Fibroblast of lung (primary cell): Measurements from ENCODE around the gene DHX35.

Experiments
- EZH2 ChIP-seq: IDR thresholded peaks from 2 replicates; pipeline ENCODE4 v1.5.1; 2012; ENCODE audit warnings: low read length, control low read depth, mild to moderate bottlenecking; ENCODE audit errors: missing control alignments
- TF ChIP-seq, protein P1 (sequence below), 2 donors: IDR thresholded peaks in 1 of 2; conservative IDR thresholded peaks in 1 of 2; 1 replicate in 1 of 2; 2 replicates in 1 of 2; pipeline ENCODE4 v1.5.1; 2011 to 2012; ENCODE audit warnings: low read length in 2 of 2, control low read depth in 1 of 2, inconsistent platforms in 1 of 2, low read depth in 1 of 2, mild to moderate bottlenecking in 1 of 2

DNA sequence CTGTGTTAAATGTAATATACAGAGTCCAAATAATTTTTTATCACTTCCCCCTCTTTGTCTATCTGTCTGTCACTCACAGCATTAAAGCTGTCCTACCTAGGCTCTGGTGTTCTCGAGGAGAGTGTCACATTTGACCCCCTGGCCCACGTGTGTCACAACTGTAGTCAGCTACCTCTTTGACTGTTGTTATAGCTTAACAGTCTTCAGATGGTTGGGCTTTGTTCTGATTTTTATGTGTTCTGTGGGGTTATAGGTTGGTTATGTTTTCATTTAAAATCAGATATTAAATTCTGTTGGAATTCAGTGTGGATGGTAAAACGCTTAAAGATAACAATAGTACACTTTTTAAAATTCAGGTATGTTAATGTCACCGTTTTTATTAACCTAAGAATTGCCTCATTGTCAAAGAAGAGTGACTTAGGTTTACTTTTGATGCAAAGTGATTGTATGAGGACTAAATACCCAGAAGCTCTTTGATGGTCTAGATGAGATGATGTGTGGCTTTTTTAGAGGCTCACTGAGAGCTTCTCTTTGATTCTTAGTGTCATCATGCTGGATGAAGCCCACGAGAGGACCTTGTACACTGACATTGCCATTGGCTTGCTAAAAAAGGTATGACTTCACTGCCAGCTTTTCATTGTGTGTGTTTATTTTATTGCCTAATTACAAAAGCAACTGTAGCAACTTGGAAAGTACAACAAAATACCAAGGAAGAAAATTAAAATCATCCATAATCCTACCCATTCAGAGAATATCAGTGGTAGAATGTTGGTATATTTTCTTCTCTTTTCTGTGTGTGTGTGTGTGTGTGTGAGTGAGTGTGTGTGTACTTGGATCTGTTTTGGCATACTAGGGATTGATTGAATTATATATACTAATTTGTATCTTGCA, 29.9 kb downstream of the DHX35 start:
- TF ChIP-seq EZH2 = no peak
- TF ChIP-seq, protein P1, sequence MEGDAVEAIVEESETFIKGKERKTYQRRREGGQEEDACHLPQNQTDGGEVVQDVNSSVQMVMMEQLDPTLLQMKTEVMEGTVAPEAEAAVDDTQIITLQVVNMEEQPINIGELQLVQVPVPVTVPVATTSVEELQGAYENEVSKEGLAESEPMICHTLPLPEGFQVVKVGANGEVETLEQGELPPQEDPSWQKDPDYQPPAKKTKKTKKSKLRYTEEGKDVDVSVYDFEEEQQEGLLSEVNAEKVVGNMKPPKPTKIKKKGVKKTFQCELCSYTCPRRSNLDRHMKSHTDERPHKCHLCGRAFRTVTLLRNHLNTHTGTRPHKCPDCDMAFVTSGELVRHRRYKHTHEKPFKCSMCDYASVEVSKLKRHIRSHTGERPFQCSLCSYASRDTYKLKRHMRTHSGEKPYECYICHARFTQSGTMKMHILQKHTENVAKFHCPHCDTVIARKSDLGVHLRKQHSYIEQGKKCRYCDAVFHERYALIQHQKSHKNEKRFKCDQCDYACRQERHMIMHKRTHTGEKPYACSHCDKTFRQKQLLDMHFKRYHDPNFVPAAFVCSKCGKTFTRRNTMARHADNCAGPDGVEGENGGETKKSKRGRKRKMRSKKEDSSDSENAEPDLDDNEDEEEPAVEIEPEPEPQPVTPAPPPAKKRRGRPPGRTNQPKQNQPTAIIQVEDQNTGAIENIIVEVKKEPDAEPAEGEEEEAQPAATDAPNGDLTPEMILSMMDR (conservative IDR thresholded peaks at IDR 0.05 in 1 of 2, IDR thresholded peaks at IDR 0.05 in 1 of 2; ENCODE audit: low read depth in 1 of 2, low read length in 2 of 2) = no peak
